K562 (cell line): ENCODE measurements around the gene ICAM1. TPM values are rescaled to one million over a fixed set of nuclear protein-coding genes. Genes with fewer than 3 reads are reported as not detected.

Experiments
- ATF7 ChIP-seq: fragments of 450-650 bp; IDR thresholded peaks from 2 replicates; pipeline ENCODE4 v1.7.1; 2014; ENCODE audit warnings: mild to moderate bottlenecking, moderate library complexity
- BRCA1 ChIP-seq, 2 experiments: fragments of 450-650 bp in 1 of 2; sonication (generic) in 1 of 2; formaldehyde crosslinking in 1 of 2; IDR thresholded peaks; 2 replicates each; pipeline versions ENCODE4 v1.5.0 to v1.6.1; 2017 to 2020; ENCODE audit warnings: mild to moderate bottlenecking in 1 of 2, missing genetic modification reagents in 1 of 2
- EP400 ChIP-seq: fragments of 450-650 bp; IDR thresholded peaks from 2 replicates; pipeline ENCODE4 v1.6.1; 2017; ENCODE audit warnings: antibody characterized with exemption, mild to moderate bottlenecking, moderate library complexity
- GABPB2 ChIP-seq: fragments of 250-450 bp; sonication (Bioruptor Pico); conservative IDR thresholded peaks from 2 replicates; pipeline ENCODE4 v1.5.1; 2021; ENCODE audit warnings: mild to moderate bottlenecking
- MAX ChIP-seq: sonication (generic); formaldehyde crosslinking; IDR thresholded peaks from 2 replicates; pipeline ENCODE4 v1.9.0; 2022; ENCODE audit warnings: mild to moderate bottlenecking, missing genetic modification reagents
- RFX5 ChIP-seq: IDR thresholded peaks from 2 replicates; pipeline ENCODE4 v1.6.1; 2011; ENCODE audit warnings: low read depth, mild to moderate bottlenecking, improper control_type of control experiment, low read length
- TAF7 ChIP-seq: fragments of 450-650 bp; IDR thresholded peaks from 2 replicates; pipeline ENCODE4 v1.6.1; 2016; ENCODE audit warnings: missing genetic modification characterization, missing compliant biosample characterization
- ZKSCAN8 ChIP-seq: fragments of 200-800 bp; sonication (Bioruptor generic); IDR thresholded peaks from 2 replicates; pipeline ENCODE4 v1.6.1; 2016; ENCODE audit warnings: missing genetic modification characterization, missing compliant biosample characterization
- polyA plus RNA-seq, 8 experiments: library from polyadenylated mRNA; depleted of rRNA in 4 of 8; stranded (reverse) in 5 of 8; unstranded in 3 of 8; fragments of >200 nt; fragmentation: Nextera tagmentation in 2 of 8; fragmentation: Illumina TruSeq in 1 of 8; extraction: Ambion mirVana in 2 of 8; extraction: Trizol in 1 of 8; gene quantifications; 2 replicates each; pipeline versions ENCODE4 v1.2.1 to v1.2.3, GENCODE V29; 2011 to 2014; ENCODE audit warnings: inconsistent platforms in 1 of 8, missing spikeins in 1 of 8
- total RNA-seq, 7 experiments: library from RNA; depleted of rRNA in 6 of 7; stranded (reverse); fragments of >200 nt in 6 of 7; fragmentation: Illumina TruSeq in 2 of 7; extraction: Trizol in 2 of 7; gene quantifications; 2 replicates each; pipeline versions ENCODE4 v1.2.1 to v1.2.3, GENCODE V29; 2011 to 2021; ENCODE audit warnings: low replicate concordance in 1 of 7
- TF ChIP-seq, protein P1 (sequence below): fragments of 450-650 bp; formaldehyde crosslinking; IDR thresholded peaks from 2 replicates; pipeline ENCODE4 v1.4.0; 2022; ENCODE audit warnings: missing genetic modification characterization

ICAM1 gene
- total and polyA plus RNA-seq, 9 of the 15 experiments (the other 6 are each of a cell fraction or from before 2014, with no cell fraction given), result 2.3 to 24.4 (median 13.4) TPM

GRCh38 chr19:10289167-10289835, 18.4 kb downstream of the ICAM1 start (continued):
- TF ChIP-seq MAX (CRISPR knock-in tag) (peak; percentile 96), GABPB2 (CRISPR knock-in tag) (no peak), RFX5 (no peak), TAF7 (tag) (no peak), BRCA1 (IDR thresholded peaks at IDR 0.05) (no peak), BRCA1 (CRISPR knock-in tag; IDR thresholded peaks at IDR 0.05) (peak; percentile 91; the same call in 1 of the 2 replicates), ZKSCAN8 (CRISPR knock-in tag) (no peak), ATF7 (peak; percentile 55; the same call in 1 of the 2 replicates), EP400 (peak; percentile 90)
- TF ChIP-seq, protein P1, sequence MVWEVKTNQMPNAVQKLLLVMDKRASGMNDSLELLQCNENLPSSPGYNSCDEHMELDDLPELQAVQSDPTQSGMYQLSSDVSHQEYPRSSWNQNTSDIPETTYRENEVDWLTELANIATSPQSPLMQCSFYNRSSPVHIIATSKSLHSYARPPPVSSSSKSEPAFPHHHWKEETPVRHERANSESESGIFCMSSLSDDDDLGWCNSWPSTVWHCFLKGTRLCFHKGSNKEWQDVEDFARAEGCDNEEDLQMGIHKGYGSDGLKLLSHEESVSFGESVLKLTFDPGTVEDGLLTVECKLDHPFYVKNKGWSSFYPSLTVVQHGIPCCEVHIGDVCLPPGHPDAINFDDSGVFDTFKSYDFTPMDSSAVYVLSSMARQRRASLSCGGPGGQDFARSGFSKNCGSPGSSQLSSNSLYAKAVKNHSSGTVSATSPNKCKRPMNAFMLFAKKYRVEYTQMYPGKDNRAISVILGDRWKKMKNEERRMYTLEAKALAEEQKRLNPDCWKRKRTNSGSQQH (CRISPR knock-in tag), result peak; percentile 3; the same call in 1 of the 2 replicates
